HG03196 (cell line): ENCODE measurements around the gene AK3.
"Not testable (repeated sequence)": the region's sequence is repeated elsewhere in the genome, so short reads cannot be mapped to it uniquely, and the experiment has no call there.

Experiments used
- ATAC-seq: cut with Tn5 transposase; IDR thresholded peaks from one replicate; pipeline ENCODE4 v1.9.1; 2021; ENCODE audit not compliant: unreplicated experiment

Gene AK3

DNA sequence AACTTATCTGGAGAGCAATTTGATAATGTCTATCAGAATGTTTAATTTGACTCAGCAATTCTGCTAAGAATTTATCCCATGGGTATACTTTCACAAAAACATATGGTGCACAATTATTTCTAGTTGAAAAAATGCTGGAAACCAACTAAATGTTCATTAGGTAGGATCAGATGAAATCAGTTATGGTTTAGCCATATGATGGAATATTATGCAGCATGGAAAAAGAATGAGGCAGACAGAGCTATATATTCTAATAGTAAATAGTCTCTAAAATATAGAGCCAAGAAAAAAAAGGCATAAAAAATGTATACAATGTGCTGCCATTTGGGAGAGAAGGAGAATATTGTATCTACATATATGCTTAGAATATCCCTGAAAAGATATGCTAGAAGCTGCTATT is 71.1 kb downstream of the AK3 start:
- no peak for ATAC-seq

DNA sequence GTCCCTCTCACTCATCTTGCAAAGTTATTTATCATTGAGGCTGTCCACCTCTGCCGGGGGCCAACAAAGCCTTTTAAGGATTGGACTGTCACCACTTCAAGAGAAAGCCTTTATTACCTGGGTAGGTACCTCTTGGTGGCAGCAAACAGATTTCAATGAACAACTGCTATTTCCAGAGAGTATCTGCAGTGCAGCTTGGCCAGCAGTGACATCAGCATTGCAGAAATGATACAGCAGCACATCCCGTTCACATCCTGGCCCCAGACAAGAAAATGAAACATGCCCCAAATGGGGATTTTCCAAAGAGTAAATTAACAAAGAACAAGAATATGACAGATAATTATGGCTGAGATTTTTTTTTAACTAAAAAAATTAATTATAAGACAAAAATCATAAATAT is 72.4 kb downstream of the AK3 start:
- no peak for ATAC-seq

DNA sequence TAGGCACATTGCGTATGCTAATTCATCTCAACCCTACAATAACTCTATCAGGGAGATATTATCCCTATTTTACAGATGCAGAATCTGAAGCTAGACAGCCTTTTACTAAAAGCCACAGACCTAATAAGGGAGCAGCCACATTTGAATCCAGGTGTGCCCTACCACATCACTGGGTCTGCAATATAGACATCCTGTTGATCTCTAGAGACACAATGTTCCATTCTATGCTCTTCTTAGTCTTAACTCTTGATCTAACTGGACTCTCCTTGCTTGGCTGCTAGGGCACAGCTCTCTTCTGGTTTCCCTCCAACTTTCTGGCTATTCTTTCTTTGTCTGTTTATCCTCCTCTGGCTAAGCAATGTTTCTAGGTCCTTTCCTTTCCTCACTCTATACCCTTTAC is 73.3 kb downstream of the AK3 start:
- ATAC-seq = no peak

GRCh38 chr9:4666042-4666699 is 74.8 kb downstream of the AK3 start, which contains the start of gene SPATA6L:
SPATA6L (minus strand) TSS chr9:4666480; CDS start chr9:4666250, 230 bp downstream.
- ATAC-seq = no peak

GRCh38 chr9:4665357-4665756 is 75.6 kb downstream of the AK3 start:
- ATAC-seq = no peak

GRCh38 chr9:4663956-4664355 is 77.0 kb downstream of the AK3 start:
- no peak for ATAC-seq

DNA sequence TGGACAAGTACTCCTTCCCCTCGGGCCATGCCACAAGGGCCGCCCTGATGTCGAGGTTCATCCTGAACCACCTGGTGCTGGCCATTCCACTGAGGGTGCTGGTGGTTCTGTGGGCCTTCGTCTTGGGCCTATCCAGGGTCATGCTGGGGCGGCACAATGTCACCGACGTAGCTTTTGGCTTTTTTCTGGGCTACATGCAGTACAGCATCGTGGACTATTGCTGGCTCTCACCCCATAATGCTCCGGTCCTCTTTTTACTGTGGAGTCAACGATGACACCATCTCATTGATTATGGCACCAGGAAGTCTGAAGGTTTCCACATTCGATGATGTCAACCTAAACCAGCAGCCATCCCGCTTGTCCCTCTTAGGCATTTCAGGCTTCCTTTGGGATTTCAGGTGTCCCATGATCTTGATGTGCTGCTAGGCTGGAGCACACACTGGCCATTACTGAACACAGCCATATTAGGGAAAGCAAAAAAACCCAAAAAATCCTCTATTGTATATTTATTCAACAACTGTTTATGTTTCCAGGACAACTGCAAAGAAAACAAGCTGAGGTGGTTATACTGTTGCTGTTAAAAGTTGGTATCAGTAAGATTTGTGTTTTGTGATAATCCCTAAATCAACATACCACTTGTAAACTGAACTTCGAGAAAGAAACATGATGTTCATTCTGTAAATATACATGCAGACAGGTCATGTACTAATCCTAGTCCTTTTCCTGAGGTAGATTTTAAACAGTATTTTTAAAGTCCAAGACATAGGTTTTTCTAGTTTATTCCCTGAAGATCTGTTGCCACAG is 77.8 kb downstream of the AK3 start:
- peak; percentile 6 for ATAC-seq

DNA sequence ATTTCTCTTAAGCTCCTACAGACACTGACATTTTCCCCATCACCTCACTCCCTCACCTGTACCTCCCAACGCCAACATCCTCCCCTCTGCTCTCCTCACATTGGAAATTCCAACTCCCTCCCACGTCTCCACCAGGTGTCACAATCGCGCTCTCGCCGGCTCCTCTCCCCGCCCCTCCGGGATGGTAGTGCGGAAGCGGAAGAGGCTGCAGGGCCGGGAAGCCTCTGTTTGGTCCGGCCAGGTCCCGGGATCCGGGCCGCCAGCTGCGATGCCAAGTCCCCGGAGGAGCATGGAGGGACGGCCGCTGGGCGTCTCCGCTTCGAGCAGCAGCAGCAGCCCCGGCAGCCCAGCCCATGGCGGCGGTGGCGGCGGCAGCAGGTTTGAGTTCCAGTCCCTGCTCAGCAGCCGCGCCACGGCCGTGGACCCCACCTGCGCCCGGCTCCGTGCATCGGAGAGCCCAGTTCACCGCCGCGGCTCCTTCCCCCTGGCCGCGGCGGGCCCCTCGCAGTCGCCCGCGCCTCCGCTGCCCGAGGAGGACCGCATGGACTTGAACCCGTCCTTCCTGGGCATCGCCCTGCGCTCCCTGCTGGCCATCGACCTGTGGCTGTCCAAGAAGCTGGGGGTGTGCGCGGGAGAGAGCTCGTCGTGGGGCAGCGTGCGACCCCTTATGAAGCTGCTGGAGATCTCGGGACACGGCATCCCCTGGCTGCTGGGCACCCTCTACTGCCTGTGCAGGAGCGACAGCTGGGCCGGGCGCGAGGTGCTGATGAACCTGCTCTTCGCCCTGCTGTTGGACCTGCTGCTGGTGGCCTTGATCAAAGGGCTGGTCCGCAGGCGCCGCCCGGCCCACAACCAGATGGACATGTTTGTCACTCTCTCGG is 78.7 kb downstream of the AK3 start, which contains the start of gene PLPP6:
Gene PLPP6, plus strand, starts transcription at position 187 of the 881 bp plus-strand sequence. Its CDS starts 82 bp downstream, at position 269.
- peak; percentile 87 for ATAC-seq

DNA sequence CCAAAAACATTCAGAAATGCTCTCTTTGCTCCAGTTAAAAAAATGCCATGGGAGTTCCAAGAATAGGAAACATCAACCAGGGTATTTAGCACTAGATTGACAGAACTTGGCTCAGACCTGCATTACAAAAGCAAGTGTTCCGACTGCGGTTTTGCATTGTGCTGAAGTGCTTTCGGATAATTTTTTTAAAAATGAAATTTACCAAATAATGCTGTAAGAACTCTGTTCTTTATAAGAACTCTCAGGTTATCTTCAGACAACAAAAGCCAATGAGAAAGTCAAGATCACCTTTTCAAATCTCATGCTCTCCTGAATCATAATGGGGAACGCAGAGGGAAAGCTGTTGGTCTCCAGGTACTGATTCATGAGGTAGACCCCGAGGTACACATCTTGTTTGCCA is 79.4 kb downstream of the AK3 start:
- ATAC-seq = no peak

- no peak for ATAC-seq
Observed at GRCh38 chr9:4661165-4661564, 79.8 kb downstream of the AK3 start.

GRCh38 chr9:4660665-4661064 is 80.3 kb downstream of the AK3 start:
- ATAC-seq = not testable (repeated sequence)
